GM08714 (cell line): ENCODE results near the gene LHX4.

Experiments
- H3K4me3 ChIP-seq: fragments of 200-500 bp; sonication (Bioruptor generic); 2 replicates; pipeline ENCODE4 v1.5.1; 2014; ENCODE audit warnings: mild to moderate bottlenecking, low read length, inconsistent platforms
- ZNF274 ChIP-seq: IDR thresholded peaks from 2 replicates; pipeline ENCODE4 v1.6.1; 2012; ENCODE audit warnings: mild to moderate bottlenecking, low read depth, low read length

LHX4 gene

GRCh38 chr1:180238675-180239074 is 8.6 kb downstream of the LHX4 start:
- H3K4me3 ChIP-seq = no peak overlapping the region
- no peak for TF ChIP-seq ZNF274

DNA sequence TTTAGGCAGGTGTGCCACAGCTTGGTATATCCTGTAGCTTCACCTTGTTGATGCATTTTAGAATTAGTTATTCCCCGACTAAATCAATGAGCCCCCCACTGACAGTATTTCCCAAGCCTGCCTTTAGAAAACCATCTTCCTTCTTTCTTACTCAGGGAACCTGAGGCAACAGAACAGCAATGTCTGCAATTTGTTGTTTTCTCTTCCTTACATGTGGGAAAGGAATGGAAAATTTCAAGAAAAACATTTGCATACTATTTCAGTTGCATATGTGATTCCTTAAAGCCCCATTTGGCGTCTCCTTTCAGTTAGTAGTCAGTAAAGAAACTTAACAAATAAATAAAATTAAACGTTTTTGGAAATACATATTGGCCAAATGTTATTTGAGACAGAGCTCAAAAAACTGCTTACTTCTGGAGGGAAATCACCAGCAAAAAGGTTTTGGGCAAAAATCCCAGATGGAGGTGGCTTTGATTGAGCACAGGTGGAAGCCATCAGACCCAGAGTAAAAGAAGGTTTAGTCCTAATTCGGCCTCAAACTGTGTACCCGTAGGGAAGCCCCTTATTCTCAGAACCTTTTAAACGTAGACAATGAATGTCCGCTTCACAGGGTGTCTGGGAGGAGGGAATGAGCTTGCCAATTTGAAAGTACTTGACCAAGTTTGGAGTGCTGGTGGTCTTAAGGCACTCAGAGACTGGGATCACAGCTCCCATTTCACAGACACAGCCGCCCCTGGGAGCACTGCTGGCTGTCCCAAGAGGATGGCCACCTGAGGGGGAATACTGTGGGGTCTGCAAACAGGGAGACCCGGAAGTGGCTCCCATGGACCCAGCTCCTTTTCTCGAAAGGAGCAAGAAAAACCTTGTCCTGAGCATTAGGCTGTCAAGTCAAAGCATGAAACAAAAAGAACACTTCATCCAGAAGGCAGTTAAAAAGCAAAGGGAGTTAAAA is 9.4 kb downstream of the LHX4 start:
- no peak for TF ChIP-seq ZNF274
- H3K4me3 ChIP-seq = no peak overlapping the region

GRCh38 chr1:180241716-180242544 is 11.9 kb downstream of the LHX4 start:
- TF ChIP-seq ZNF274 = no peak
- no peak overlapping the region for H3K4me3 ChIP-seq

GRCh38 chr1:180243517-180244221 is 13.6 kb downstream of the LHX4 start:
- TF ChIP-seq ZNF274 = no peak
- no peak overlapping the region for H3K4me3 ChIP-seq

GRCh38 chr1:180244840-180245239 is 14.8 kb downstream of the LHX4 start:
- no peak overlapping the region for H3K4me3 ChIP-seq
- TF ChIP-seq ZNF274 = no peak

DNA sequence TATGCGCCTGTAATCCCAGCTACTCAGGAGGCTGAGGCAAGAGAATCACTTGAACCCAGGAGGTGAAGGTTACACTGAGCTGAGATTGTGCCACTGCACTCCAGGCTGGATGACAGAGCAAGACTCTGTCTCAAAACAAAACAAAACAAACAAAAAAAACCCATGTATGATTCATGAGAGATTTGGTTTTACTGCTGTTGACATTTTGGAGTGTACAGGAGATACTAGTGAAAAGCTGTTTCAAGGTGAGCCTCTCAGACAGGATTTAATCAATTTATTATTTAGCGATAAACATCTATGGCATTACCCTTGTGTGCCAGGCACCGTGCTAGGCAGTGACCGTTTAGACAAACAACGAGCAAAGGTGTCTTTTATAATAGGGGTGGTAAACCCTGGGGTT is 16.5 kb downstream of the LHX4 start:
- no peak overlapping the region for H3K4me3 ChIP-seq
- no peak for TF ChIP-seq ZNF274

DNA sequence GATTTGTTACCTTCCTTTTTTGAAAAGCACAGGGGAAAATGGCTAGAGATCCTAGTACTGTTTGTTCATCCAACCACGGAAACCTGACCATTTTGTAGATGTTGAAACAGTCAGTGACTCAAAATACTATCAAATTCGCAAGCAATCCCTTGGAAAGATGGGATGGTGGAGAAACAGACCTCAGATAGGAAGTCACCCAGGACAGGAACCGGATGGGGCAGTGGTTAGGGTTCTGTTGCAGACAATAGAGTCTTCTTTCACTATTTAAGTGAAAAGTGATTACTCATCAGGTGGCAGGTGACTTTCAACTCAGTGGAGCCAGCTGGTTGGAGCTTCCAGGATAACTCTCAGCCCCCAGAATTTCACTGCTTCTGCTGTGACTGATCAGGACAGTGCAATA is 17.0 kb downstream of the LHX4 start:
- TF ChIP-seq ZNF274 = no peak

GRCh38 chr1:180247580-180247979 is 17.5 kb downstream of the LHX4 start:
- no peak for TF ChIP-seq ZNF274
- H3K4me3 ChIP-seq = no peak overlapping the region

More for the DNA sequence above, 17.0 kb downstream of the LHX4 start:
- no peak overlapping the region for H3K4me3 ChIP-seq

- TF ChIP-seq ZNF274 = no peak
- H3K4me3 ChIP-seq = no peak overlapping the region
Measured at GRCh38 chr1:180248176-180248575, 18.1 kb downstream of the LHX4 start.

DNA sequence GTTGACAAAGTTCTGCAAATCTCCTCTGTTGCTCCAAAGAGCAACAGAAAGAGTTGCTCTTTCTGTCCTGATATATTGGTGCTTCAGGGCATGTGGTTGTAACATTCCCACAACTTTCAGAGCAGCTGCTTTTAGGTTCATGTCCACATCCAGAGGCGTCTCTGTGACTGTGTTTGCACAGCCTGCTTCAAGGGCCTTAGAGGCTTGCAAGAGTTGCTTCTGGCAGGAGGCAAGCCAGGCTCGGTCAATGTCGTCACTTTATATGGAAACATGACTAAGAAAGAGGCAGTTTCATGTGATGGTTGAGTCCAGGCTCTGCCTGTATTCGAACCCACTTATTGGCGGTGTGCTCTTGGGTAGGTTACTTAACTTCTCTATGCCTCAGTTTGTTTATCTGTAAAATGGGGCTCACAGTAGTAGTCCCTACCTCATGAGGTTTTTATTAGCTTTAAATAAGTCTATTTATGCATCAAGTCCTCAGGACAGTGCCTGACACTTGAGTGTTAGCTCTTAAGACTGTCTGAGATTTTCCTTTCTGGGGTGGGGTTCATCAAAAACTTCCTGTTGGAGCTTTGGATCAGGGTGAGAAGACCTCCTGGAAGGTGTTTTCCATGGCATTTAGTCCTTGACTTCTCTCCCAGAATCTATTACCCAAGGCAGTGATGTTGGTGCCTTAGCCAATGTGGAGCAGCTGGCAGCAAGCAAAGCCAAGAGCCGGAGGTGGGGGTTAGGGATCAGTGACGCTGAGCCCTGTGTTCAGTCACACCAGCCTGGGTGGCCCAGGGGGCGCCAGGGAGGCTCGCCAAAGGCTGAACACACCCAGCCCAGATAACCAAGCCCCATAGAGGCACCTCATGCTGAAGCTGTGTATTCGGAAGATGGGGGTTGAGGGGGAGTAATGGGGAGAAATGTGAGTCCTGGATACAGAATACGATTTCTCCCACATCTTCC is 18.9 kb downstream of the LHX4 start:
- TF ChIP-seq ZNF274 = no peak

DNA sequence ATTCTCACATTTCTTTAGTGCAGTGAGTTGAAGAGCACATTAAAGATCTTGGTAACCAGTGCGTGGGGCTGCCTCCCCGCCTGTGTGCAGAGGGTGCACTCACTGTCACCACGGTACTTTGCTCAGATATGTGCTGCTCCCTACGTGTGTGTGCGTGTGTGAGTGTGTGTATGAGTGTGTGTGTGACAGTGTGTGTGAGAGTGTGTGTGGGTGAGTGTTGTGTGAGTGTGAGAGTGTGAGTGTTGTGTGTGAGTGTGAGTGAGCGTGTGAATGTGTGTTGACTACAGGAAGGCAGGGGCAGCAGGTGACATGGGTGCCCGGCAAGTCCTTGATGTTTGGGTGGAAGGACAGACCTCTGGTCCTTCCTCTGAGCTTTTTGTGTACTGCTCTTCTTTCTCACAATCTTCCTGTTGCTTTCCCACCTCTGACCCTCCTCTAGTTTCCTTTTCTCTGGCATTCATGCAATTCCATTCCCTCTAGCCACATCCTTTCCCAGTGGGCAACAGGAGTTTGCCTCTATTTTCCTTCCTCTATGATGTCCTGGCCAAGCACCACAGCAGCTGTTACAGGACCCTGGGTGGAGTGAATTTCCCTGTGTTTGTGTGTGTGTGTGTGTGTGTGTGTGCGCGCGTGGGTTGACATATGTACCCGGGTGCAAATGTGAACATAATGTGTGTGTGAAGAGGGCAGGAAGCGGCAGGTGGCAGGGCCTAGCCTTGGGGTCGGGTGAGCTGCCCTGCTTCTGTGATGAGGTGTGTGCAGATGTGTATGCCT is 19.8 kb downstream of the LHX4 start:
- H3K4me3 ChIP-seq = no peak overlapping the region
- no peak for TF ChIP-seq ZNF274

More for the DNA sequence above, 18.9 kb downstream of the LHX4 start:
- no peak overlapping the region for H3K4me3 ChIP-seq

- TF ChIP-seq ZNF274 = no peak
Measured at GRCh38 chr1:180250499-180250770, 20.4 kb downstream of the LHX4 start.

More at GRCh38 chr1:180250499-180250770, 20.4 kb downstream of the LHX4 start:
- no peak overlapping the region for H3K4me3 ChIP-seq
